ENCODE measurements around the gene PPP2CA. TPM values are rescaled to one million over a fixed set of nuclear protein-coding genes. Genes with fewer than 3 reads are reported as not detected.
A peak's percentile ranks its signal among the peaks of the same experiment; 100 is the strongest.

The PPP2CA gene
- total and polyA plus RNA-seq, 2 of the 13 experiments (the other 11 are each of a cell fraction or from before 2014, with no cell fraction given) = 82.4 to 171 TPM

GRCh38 chr5:134226441-134227192, 744 bp upstream of the PPP2CA start (continued):
- no peak for TF ChIP-seq FOXP4 (CRISPR knock-in tag; IDR thresholded peaks at IDR 0.05)
- TF ChIP-seq, protein P1, sequence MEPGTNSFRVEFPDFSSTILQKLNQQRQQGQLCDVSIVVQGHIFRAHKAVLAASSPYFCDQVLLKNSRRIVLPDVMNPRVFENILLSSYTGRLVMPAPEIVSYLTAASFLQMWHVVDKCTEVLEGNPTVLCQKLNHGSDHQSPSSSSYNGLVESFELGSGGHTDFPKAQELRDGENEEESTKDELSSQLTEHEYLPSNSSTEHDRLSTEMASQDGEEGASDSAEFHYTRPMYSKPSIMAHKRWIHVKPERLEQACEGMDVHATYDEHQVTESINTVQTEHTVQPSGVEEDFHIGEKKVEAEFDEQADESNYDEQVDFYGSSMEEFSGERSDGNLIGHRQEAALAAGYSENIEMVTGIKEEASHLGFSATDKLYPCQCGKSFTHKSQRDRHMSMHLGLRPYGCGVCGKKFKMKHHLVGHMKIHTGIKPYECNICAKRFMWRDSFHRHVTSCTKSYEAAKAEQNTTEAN (CRISPR knock-in tag; conservative IDR thresholded peaks at IDR 0.05) = no peak
- 0 out of 2 replicates have a peak, but pooled peaks have one; percentile 11 for TF ChIP-seq FOSL2 (CRISPR knock-in tag; IDR thresholded peaks at IDR 0.05)
- no peak for TF ChIP-seq XBP1 (CRISPR knock-in tag; IDR thresholded peaks at IDR 0.05)
- TF ChIP-seq GATAD2A (CRISPR knock-in tag; IDR thresholded peaks at IDR 0.05) = no peak
- TF ChIP-seq, protein P2, sequence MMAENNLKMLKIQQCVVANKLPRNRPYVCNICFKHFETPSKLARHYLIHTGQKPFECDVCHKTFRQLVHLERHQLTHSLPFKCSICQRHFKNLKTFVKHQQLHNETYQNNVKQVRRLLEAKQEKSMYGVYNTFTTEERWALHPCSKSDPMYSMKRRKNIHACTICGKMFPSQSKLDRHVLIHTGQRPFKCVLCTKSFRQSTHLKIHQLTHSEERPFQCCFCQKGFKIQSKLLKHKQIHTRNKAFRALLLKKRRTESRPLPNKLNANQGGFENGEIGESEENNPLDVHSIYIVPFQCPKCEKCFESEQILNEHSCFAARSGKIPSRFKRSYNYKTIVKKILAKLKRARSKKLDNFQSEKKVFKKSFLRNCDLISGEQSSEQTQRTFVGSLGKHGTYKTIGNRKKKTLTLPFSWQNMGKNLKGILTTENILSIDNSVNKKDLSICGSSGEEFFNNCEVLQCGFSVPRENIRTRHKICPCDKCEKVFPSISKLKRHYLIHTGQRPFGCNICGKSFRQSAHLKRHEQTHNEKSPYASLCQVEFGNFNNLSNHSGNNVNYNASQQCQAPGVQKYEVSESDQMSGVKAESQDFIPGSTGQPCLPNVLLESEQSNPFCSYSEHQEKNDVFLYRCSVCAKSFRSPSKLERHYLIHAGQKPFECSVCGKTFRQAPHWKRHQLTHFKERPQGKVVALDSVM (CRISPR knock-in tag; IDR thresholded peaks at IDR 0.05) = no peak
- no peak for TF ChIP-seq NR3C1 (CRISPR knock-in tag; IDR thresholded peaks at IDR 0.05)
- no peak for TF ChIP-seq KMT2B (CRISPR knock-in tag; IDR thresholded peaks at IDR 0.05)
- TF ChIP-seq ZNF572 (CRISPR knock-in tag; IDR thresholded peaks at IDR 0.05) = no peak
- TF ChIP-seq SIN3B (IDR thresholded peaks at IDR 0.05; ENCODE audit: low read length) = no peak
- 0 out of 2 replicates have a peak, but pooled peaks have one; percentile 12 for TF ChIP-seq KDM2A (CRISPR knock-in tag; IDR thresholded peaks at IDR 0.05; ENCODE audit: borderline replicate concordance, low read depth)
- TF ChIP-seq ZMYM3 (CRISPR knock-in tag; IDR thresholded peaks at IDR 0.05) = no peak
- TF ChIP-seq ZBTB21 (CRISPR knock-in tag; IDR thresholded peaks at IDR 0.05) = no peak
- no peak for TF ChIP-seq ZNF432 (CRISPR knock-in tag; IDR thresholded peaks at IDR 0.05; ENCODE audit: borderline replicate concordance)
- TF ChIP-seq ZNF253 (CRISPR knock-in tag; IDR thresholded peaks at IDR 0.05; ENCODE audit: borderline replicate concordance) = no peak
- no peak for TF ChIP-seq SP140L (CRISPR knock-in tag; IDR thresholded peaks at IDR 0.05; ENCODE audit: borderline replicate concordance)
- TF ChIP-seq ZNF839 (CRISPR knock-in tag; IDR thresholded peaks at IDR 0.05; ENCODE audit: borderline replicate concordance) = no peak; the same call in 1 of the 2 replicates
- TF ChIP-seq HIVEP1 (CRISPR knock-in tag; IDR thresholded peaks at IDR 0.05) = no peak
- no peak for TF ChIP-seq ZBTB1 (CRISPR knock-in tag; IDR thresholded peaks at IDR 0.05; ENCODE audit: borderline replicate concordance)
- no peak for TF ChIP-seq NCOR1 (IDR thresholded peaks at IDR 0.05; ENCODE audit: borderline replicate concordance, low read length)
- TF ChIP-seq KDM5A (IDR thresholded peaks at IDR 0.05; ENCODE audit: borderline replicate concordance, low read length) = no peak
- no peak for TF ChIP-seq RFX3 (CRISPR knock-in tag; IDR thresholded peaks at IDR 0.05)
- TF ChIP-seq NKX3-1 (CRISPR knock-in tag; IDR thresholded peaks at IDR 0.05) = no peak
- no peak for TF ChIP-seq ZNF772 (CRISPR knock-in tag; IDR thresholded peaks at IDR 0.05)
- TF ChIP-seq ZKSCAN1 (IDR thresholded peaks at IDR 0.05; ENCODE audit: low read length) = no peak
- TF ChIP-seq ZMYM2 (CRISPR knock-in tag; IDR thresholded peaks at IDR 0.05) = no peak

All from HepG2 (cell line).